ENCODE data around the gene TCF12.
"Not testable (repeated sequence)": the region's sequence is repeated elsewhere in the genome, so short reads cannot be mapped to it uniquely, and the experiment has no call there.

TCF12 gene

GRCh38 chr15:56996093-56996492, 77.6 kb downstream of the TCF12 start:
- DNase-seq (ENCODE audit: extremely low read depth, low read depth): no peak
- no peak for TF ChIP-seq CTCF (IDR thresholded peaks at IDR 0.05; ENCODE audit: low read depth, low read length)

GRCh38 chr15:56996746-56997470, 78.5 kb downstream of the TCF12 start:
- TF ChIP-seq CTCF (IDR thresholded peaks at IDR 0.05; ENCODE audit: low read depth, low read length): no peak
- DNase-seq (ENCODE audit: extremely low read depth, low read depth): no peak

GRCh38 chr15:57003418-57003817, 85.0 kb downstream of the TCF12 start:
- no peak for TF ChIP-seq CTCF (IDR thresholded peaks at IDR 0.05; ENCODE audit: low read depth, low read length)
- peak; percentile 44 for DNase-seq (ENCODE audit: extremely low read depth, low read depth)

GRCh38 chr15:57005244-57005643, 86.8 kb downstream of the TCF12 start:
- no peak for DNase-seq (ENCODE audit: extremely low read depth, low read depth)
- no peak for TF ChIP-seq CTCF (IDR thresholded peaks at IDR 0.05; ENCODE audit: low read depth, low read length)

GRCh38 chr15:57007797-57008196, 89.4 kb downstream of the TCF12 start:
- not testable (repeated sequence) for DNase-seq (ENCODE audit: extremely low read depth, low read depth)

- no peak for DNase-seq (ENCODE audit: extremely low read depth, low read depth)
- no peak for TF ChIP-seq CTCF (IDR thresholded peaks at IDR 0.05; ENCODE audit: low read depth, low read length)
These were observed 92.3 kb downstream of the TCF12 start for GRCh38 chr15:57010724-57011123.

GRCh38 chr15:57012556-57012955, 94.1 kb downstream of the TCF12 start:
- TF ChIP-seq CTCF (IDR thresholded peaks at IDR 0.05; ENCODE audit: low read depth, low read length): no peak
- DNase-seq (ENCODE audit: extremely low read depth, low read depth): no peak

GRCh38 chr15:57014896-57015295, 96.5 kb downstream of the TCF12 start:
- not testable (repeated sequence) for DNase-seq (ENCODE audit: extremely low read depth, low read depth)

Data from AG09319 (cell line).